Breast epithelium (tissue), 3 donors: ENCODE measurements around the gene CPEB3.

Source experiments
- POLR2A ChIP-seq: fragments of 450-650 bp; IDR thresholded peaks from one replicate; pipeline ENCODE4 v1.6.1; 2016; ENCODE audit warnings: antibody characterized with exemption, mild to moderate bottlenecking, moderate library complexity
- POLR2AphosphoS5 ChIP-seq, 3 donors: sonication (generic); formaldehyde crosslinking; IDR thresholded peaks; one replicate each; pipeline ENCODE4 v1.6.1; 2017; ENCODE audit warnings: antibody characterized with exemption in 3 of 3
- TF ChIP-seq, protein P1 (sequence below), 3 donors: fragments of 450-650 bp; IDR thresholded peaks; one replicate each; pipeline ENCODE4 v1.5.1; 2016 to 2017; ENCODE audit warnings: antibody characterized with exemption in 3 of 3, mild to moderate bottlenecking in 3 of 3, moderate library complexity in 3 of 3

DNA sequence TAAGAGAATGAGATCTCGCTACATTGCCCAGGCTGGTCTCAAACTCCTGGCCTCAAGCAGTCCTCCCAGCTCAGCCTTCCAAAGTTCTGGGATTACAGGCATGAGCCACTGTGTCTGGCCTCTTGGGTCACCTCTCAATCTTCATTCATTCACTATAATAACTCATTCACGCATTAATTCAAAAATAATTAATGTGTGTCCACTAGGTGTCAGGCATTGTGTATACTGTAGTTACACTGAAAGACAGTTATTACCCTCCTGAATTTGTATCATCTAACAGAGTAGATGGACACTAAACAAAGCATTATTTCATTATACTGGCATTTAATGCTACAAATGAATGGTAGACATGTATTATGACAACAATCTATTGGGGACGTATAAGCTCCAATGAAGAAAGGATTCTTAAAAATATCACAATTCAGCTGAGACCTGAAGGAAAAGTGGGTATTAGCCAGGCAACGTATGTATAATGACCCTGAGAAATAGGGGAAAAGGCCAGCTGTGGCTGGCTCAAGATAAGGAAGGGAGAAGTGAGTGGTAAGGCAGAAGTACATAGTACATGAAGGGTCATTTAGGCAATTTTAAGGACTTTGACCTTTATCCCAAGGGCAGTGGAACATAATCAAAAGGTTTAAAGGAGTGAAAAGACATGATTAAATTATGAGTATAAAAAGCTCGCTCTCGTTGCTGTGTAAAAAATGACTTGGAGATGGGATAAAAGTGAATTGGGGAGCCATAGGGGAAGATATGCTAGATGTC lies 216.6 kb downstream of the CPEB3 start:
- no peak for TF ChIP-seq POLR2A
- TF ChIP-seq, protein P1, sequence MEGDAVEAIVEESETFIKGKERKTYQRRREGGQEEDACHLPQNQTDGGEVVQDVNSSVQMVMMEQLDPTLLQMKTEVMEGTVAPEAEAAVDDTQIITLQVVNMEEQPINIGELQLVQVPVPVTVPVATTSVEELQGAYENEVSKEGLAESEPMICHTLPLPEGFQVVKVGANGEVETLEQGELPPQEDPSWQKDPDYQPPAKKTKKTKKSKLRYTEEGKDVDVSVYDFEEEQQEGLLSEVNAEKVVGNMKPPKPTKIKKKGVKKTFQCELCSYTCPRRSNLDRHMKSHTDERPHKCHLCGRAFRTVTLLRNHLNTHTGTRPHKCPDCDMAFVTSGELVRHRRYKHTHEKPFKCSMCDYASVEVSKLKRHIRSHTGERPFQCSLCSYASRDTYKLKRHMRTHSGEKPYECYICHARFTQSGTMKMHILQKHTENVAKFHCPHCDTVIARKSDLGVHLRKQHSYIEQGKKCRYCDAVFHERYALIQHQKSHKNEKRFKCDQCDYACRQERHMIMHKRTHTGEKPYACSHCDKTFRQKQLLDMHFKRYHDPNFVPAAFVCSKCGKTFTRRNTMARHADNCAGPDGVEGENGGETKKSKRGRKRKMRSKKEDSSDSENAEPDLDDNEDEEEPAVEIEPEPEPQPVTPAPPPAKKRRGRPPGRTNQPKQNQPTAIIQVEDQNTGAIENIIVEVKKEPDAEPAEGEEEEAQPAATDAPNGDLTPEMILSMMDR (IDR thresholded peaks at IDR 0.05): no peak
- TF ChIP-seq POLR2AphosphoS5 (IDR thresholded peaks at IDR 0.05): no peak
